OCI-LY1 (cell line): ENCODE measurements around the gene RELA.
"Not testable (repeated sequence)": the region's sequence is repeated elsewhere in the genome, so short reads cannot be mapped to it uniquely, and the experiment has no call there.

Experiments
- CTCF ChIP-seq: fragments of 200-600 bp; sonication (generic), shearing (Covaris generic); IDR thresholded peaks from 2 replicates; pipeline ENCODE4 v1.5.1; 2017; ENCODE audit warnings: mild to moderate bottlenecking, antibody characterized with exemption, low read length, moderate library complexity, mixed read lengths
- EZH2 ChIP-seq: fragments of 200-600 bp; sonication (generic), shearing (Covaris generic); IDR thresholded peaks from 2 replicates; pipeline ENCODE4 v1.8.0; 2017; ENCODE audit warnings: borderline replicate concordance, mixed run types, mild to moderate bottlenecking, antibody characterized with exemption, low read length, moderate library complexity, mixed read lengths

- TF ChIP-seq CTCF, EZH2: not testable (repeated sequence)
Observed at GRCh38 chr11:65707002-65707401, 44.3 kb upstream of the RELA start.
